Kidney (tissue), 14 donors: Measurements from ENCODE around the gene RER1. TPM values are rescaled to one million over a fixed set of nuclear protein-coding genes. Genes with fewer than 3 reads are reported as not detected.

Experiments used
- DNase-seq, 5 donors: peaks; one replicate each; pipeline ENCODE4 v3.0.0-alpha.2; 2013 to 2020
- FAIRE-seq: peaks from 2 replicates; lab custom pipeline; 2012; peaks lifted over from hg19 to GRCh38; lab: Jason Lieb, UNC
- H3K27ac ChIP-seq, 2 donors: one replicate each; pipeline ENCODE4 v1.7.0; 2013; ENCODE audit warnings: low read depth in 2 of 2, low read length in 2 of 2, inconsistent platforms in 1 of 2
- H3K27me3 ChIP-seq: one replicate; pipeline ENCODE4 v1.7.1; 2013; ENCODE audit warnings: low read length, inconsistent platforms; ENCODE audit not compliant: control insufficient read depth, insufficient read depth
- H3K36me3 ChIP-seq, 3 donors: one replicate each; pipeline versions ENCODE4 v1.7.0 to v1.7.1; 2013; ENCODE audit warnings: low read length in 3 of 3, control low read depth in 1 of 3, inconsistent platforms in 1 of 3; ENCODE audit not compliant: insufficient read depth in 3 of 3, control insufficient read depth in 2 of 3
- H3K4me1 ChIP-seq, 3 donors: one replicate each; pipeline versions ENCODE4 v1.7.0 to v1.7.1; 2013; ENCODE audit warnings: low read length in 3 of 3, inconsistent platforms in 1 of 3, low read depth in 1 of 3; ENCODE audit not compliant: control insufficient read depth in 2 of 3, insufficient read depth in 2 of 3
- H3K4me3 ChIP-seq, 3 donors: one replicate each; pipeline versions ENCODE4 v1.7.0 to v1.8.1; 2013; ENCODE audit warnings: low read length in 3 of 3, control low read depth in 1 of 3, inconsistent platforms in 1 of 3
- H3K9ac ChIP-seq, 3 donors: one replicate each; pipeline versions ENCODE4 v1.7.0 to v1.7.1; 2013; ENCODE audit warnings: low read length in 3 of 3, control low read depth in 1 of 3, inconsistent platforms in 1 of 3
- H3K9me3 ChIP-seq, 3 donors: one replicate each; pipeline versions ENCODE4 v1.7.0 to v1.7.1; 2013; ENCODE audit warnings: low read length in 3 of 3, control low read depth in 1 of 3, inconsistent platforms in 1 of 3; ENCODE audit not compliant: control insufficient read depth in 2 of 3, insufficient read depth in 1 of 3
- CTCF ChIP-seq: IDR thresholded peaks from 3 replicates; pipeline ENCODE4 v1.5.1; 2012; ENCODE audit warnings: mild to moderate bottlenecking, moderate library complexity, borderline replicate concordance; ENCODE audit not compliant: insufficient read depth; ENCODE audit errors: extremely low read depth
- intact Hi-C: fragments of 100-400 bp; cut with DNase I; formaldehyde crosslinking; loops from one replicate; pipeline ENCODE4 v1.11.1; 2022
- polyA plus RNA-seq: library from polyadenylated mRNA; stranded (reverse); fragments of 350-450 nt; fragmentation: Illumina TruSeq; extraction: RNeasy Lipid Tissue Mini Kit (QIAGEN cat#74804); gene quantifications from one replicate; pipeline ENCODE4 v1.2.3, GENCODE V29; 2014; ENCODE audit warnings: low read depth, low replicate concordance; ENCODE audit not compliant: insufficient read depth
- total RNA-seq: library from RNA; stranded (reverse); fragmentation: NEBNext Ultra II Directional; extraction: Animal tissue kit (Norgen Biotek cat#: 25700); gene quantifications from one replicate; pipeline ENCODE4 v1.2.1, GENCODE V29; 2021
- donor health status: control.
- donor health status: control.
- donor health status: control.
- donor health status: control.
- donor health status: control.
- donor health status: DM: yes; HTN: yes; CAD: no.
- donor health status: Normal renal cell carcinoma (clear cell type).

Gene RER1
- total and polyA plus RNA-seq, 2 donors from 2014 or later = 158 to 162 TPM

- peak; percentile 84 for TF ChIP-seq CTCF
- no peak overlapping the region for H3K9ac ChIP-seq
- DNase-seq = peak; percentile 81 to 95 (median 87)
Measured at GRCh38 chr1:2381741-2382620, 9.7 kb upstream of the RER1 start.

GRCh38 chr1:2382621-2383361, 8.8 kb upstream of the RER1 start:
- Histone ChIP-seq H3K27me3 (no peaks in the 10 kb centered on the region), H3K4me3 (no peak overlapping the region), H3K27ac (no peak overlapping the region), H3K36me3 (peaks cover 0 to 5% (median 2%) of the 10 kb centered on the region in 3 donors), H3K4me1 (peaks cover 0 to 3% (median 0%) of the 10 kb centered on the region in 3 donors), H3K9me3 (no peaks in the 10 kb centered on the region), H3K9ac (no peak overlapping the region)
- FAIRE-seq (no peak), DNase-seq (peak; percentile 32 to 82 (median 58))
- intact Hi-C loops = loop anchor here (5.0 kb wide), 1 partner anchor 185 kb away; no protein-coding TSS in a partner anchor
- peak; percentile 36 for TF ChIP-seq CTCF

More at GRCh38 chr1:2381741-2382620, 9.7 kb upstream of the RER1 start:
- intact Hi-C loops = loop anchor here (5.0 kb wide), 1 partner anchor 185 kb away; no protein-coding TSS in a partner anchor
- Histone ChIP-seq H3K4me1 (peaks cover 0 to 3% (median 0%) of the 10 kb centered on the region in 3 donors), H3K27ac (no peak overlapping the region), H3K36me3 (no peaks in the 10 kb centered on the region), H3K27me3 (no peaks in the 10 kb centered on the region), H3K9me3 (no peaks in the 10 kb centered on the region), H3K4me3 (no peak overlapping the region)
- FAIRE-seq = no peak

GRCh38 chr1:2383576-2383975, 8.1 kb upstream of the RER1 start:
- Histone ChIP-seq H3K27ac (no peak overlapping the region), H3K9ac (no peak overlapping the region), H3K4me1 (peaks cover 0 to 3% (median 0%) of the 10 kb centered on the region in 3 donors), H3K9me3 (no peaks in the 10 kb centered on the region), H3K27me3 (no peaks in the 10 kb centered on the region), H3K4me3 (no peak overlapping the region), H3K36me3 (peaks cover 0 to 5% (median 2%) of the 10 kb centered on the region in 3 donors)
- peak in 1 of 5 donors; percentile 61 for DNase-seq
- intact Hi-C loops = loop anchor here (5.0 kb wide), 1 partner anchor 186 kb away; no protein-coding TSS in a partner anchor
- no peak for TF ChIP-seq CTCF
- no peak for FAIRE-seq
